Heart left ventricle (tissue), 16 donors: ENCODE measurements around the gene RBMS3. TPM values are rescaled to one million over a fixed set of nuclear protein-coding genes. Genes with fewer than 3 reads are reported as not detected.
"Not testable (repeated sequence)": the region's sequence is repeated elsewhere in the genome, so short reads cannot be mapped to it uniquely, and the experiment has no call there.

ENCODE experiments used
- ATAC-seq, 4 donors: fragments of 200-7000 bp; cut with Tn5 transposase; one replicate each; pipeline ENCODE4 v1.9.1; 2020 to 2022; ENCODE audit warnings: moderate library complexity in 4 of 4, mild to moderate bottlenecking in 3 of 4, moderate number of reproducible peaks in 1 of 4
- DNase-seq, 5 donors: peaks; one replicate each; pipeline ENCODE4 v3.0.0-alpha.2; 2020
- H3K27ac ChIP-seq, 12 donors: fragments of 200-600 bp; sonication (generic) in 4 of 12; one replicate each; pipeline versions ENCODE4 v1.5.0 to v1.8.0; 2016 to 2022; ENCODE audit warnings: mild to moderate bottlenecking in 2 of 12
- H3K27me3 ChIP-seq, 9 donors: fragments of 200-600 bp; sonication (generic) in 2 of 9; one replicate each; pipeline versions ENCODE4 v1.5.1 to v1.8.0; 2016 to 2022; ENCODE audit warnings: mild to moderate bottlenecking in 3 of 9
- H3K36me3 ChIP-seq, 9 donors: fragments of 200-600 bp; sonication (generic) in 2 of 9; one replicate each; pipeline versions ENCODE4 v1.5.0 to v1.8.0; 2018 to 2022; ENCODE audit warnings: mild to moderate bottlenecking in 2 of 9
- H3K4me1 ChIP-seq, 12 donors: fragments of 200-600 bp; sonication (generic) in 4 of 12; one replicate each; pipeline versions ENCODE4 v1.5.0 to v1.8.0; 2016 to 2022; ENCODE audit warnings: mild to moderate bottlenecking in 3 of 12
- H3K4me3 ChIP-seq, 12 donors: fragments of 200-600 bp; sonication (generic) in 4 of 12; one replicate each; pipeline versions ENCODE4 v1.5.0 to v1.8.0; 2017 to 2022; ENCODE audit warnings: mild to moderate bottlenecking in 9 of 12, moderate library complexity in 4 of 12
- H3K9me3 ChIP-seq, 12 donors: fragments of 200-600 bp; sonication (generic) in 4 of 12; one replicate each; pipeline versions ENCODE4 v1.5.0 to v1.8.0; 2016 to 2022; ENCODE audit warnings: mild to moderate bottlenecking in 1 of 12
- POLR2A ChIP-seq, 2 donors: fragments of 450-650 bp; IDR thresholded peaks; one replicate each; pipeline ENCODE4 v1.6.1; 2017; ENCODE audit warnings: antibody characterized with exemption in 2 of 2, mild to moderate bottlenecking in 2 of 2, moderate library complexity in 2 of 2
- WGBS, 4 donors: extraction: QIAGEN DNeasy Blood & Tissue Kit in 2 of 4; methylation state at CpG; one replicate each; pipeline versions ENCODE4 v1.1.5 to v1.1.7; 2013 to 2018; 5-methylcytosine and 5-hydroxymethylcytosine counted together
- intact Hi-C, 10 donors: fragments of 100-400 bp; cut with DNase I; formaldehyde crosslinking; loops; one replicate each; pipeline versions ENCODE4 v1.11.1 to v1.14.2; 2022
- polyA plus RNA-seq, 2 donors: library from polyadenylated mRNA; stranded (reverse); fragments of 200-250 nt; gene quantifications; one replicate each; pipeline ENCODE4 v1.2.3, GENCODE V29; 2013
- total RNA-seq, 9 donors: library from RNA; depleted of rRNA in 2 of 9; stranded (reverse); fragments of >200 nt in 2 of 9; fragmentation: NEBNext Ultra II Directional in 3 of 9; extraction: Animal tissue kit (Norgen Biotek cat#: 25700) in 3 of 9; gene quantifications; one replicate each; pipeline versions ENCODE4 v1.1.0 to v1.2.4, GENCODE V29; 2016 to 2023
- TF ChIP-seq, protein P1 (sequence below), 12 donors: fragments of 200-600 bp; sonication (generic) in 4 of 12; IDR thresholded peaks; one replicate each; pipeline versions ENCODE4 v1.5.0 to v1.8.0; 2018 to 2022; ENCODE audit warnings: antibody characterized with exemption in 12 of 12, mild to moderate bottlenecking in 5 of 12
- donor health status: ischemic (EF 13 %, LVEDD 7.1; RV severe dilation, severe dysfunction).
- donor health status: healthy with polysubstance abuse.
- donor health status: DM: no; HTN: yes; CAD: no.
- donor health status: DM: no; HTN: no; CAD: no.
- donor health status: ischemic (EF 25% LVEDD 6.9; RV normal size, moderate dysfunction).
- donor health status: ischemic (EF 25% LVEDD 5.7; RV mildly dilated, moderate dysfunction).
- donor health status: healthy.
- donor health status: DM: yes; HTN: yes; CAD: no.
- donor health status: ischemic (EF 35%, LVEDD 5.7; RV mildly dilated, moderate dysfunction).
- donor health status: nonischemic (EF 11% LVEDD 7.7; RV severe dilation, severe dysfunction).
- donor health status: DM: yes; HTN: yes; CAD: no.
- donor health status: PGD.
- donor health status: ischemic (EF 29% LVEDD 5.4; RV normal size, mild dysfunction).
- donor health status: nonischemic (EF 23%, LVEDD 6.1; RV moderate dilation, normal function).

The RBMS3 gene
- total and polyA plus RNA-seq, 11 donors, result 4.8 to 35.6 (median 26.1) TPM

DNA sequence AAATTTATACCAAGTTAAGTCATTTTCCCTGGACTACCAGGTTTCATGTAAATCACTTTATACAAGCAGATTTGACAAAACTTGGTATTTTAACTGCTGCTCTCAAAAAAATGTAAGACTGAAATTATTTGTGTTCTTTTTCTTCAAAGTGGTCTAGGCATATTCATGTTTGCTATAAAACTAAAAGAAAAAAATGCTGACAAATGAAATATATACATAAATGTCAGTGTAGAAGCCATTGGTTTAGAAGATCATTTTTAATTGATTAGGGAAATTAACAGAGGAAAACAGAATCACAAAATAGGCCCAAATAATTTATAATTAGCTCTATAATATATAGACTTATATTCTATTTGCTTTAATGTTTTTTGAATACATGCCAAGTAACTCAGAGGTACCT is 523.2 kb downstream of the RBMS3 start:
- H3K9me3 ChIP-seq, result no peaks in the 10 kb centered on the region
- no peak overlapping the region for H3K4me3 ChIP-seq
- intact Hi-C loops, result no loop called here
- H3K4me1 ChIP-seq, result peaks cover 0 to 11% (median 0%) of the 10 kb centered on the region in 12 donors
- H3K27me3 ChIP-seq, result no peaks in the 10 kb centered on the region
- H3K27ac ChIP-seq, result no peak overlapping the region
- DNase-seq (no peak), ATAC-seq (no peak)
- TF ChIP-seq, protein P1, sequence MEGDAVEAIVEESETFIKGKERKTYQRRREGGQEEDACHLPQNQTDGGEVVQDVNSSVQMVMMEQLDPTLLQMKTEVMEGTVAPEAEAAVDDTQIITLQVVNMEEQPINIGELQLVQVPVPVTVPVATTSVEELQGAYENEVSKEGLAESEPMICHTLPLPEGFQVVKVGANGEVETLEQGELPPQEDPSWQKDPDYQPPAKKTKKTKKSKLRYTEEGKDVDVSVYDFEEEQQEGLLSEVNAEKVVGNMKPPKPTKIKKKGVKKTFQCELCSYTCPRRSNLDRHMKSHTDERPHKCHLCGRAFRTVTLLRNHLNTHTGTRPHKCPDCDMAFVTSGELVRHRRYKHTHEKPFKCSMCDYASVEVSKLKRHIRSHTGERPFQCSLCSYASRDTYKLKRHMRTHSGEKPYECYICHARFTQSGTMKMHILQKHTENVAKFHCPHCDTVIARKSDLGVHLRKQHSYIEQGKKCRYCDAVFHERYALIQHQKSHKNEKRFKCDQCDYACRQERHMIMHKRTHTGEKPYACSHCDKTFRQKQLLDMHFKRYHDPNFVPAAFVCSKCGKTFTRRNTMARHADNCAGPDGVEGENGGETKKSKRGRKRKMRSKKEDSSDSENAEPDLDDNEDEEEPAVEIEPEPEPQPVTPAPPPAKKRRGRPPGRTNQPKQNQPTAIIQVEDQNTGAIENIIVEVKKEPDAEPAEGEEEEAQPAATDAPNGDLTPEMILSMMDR (IDR thresholded peaks at IDR 0.05), result no peak
- TF ChIP-seq POLR2A (IDR thresholded peaks at IDR 0.05), result no peak
- no peaks in the 10 kb centered on the region for H3K36me3 ChIP-seq

DNA sequence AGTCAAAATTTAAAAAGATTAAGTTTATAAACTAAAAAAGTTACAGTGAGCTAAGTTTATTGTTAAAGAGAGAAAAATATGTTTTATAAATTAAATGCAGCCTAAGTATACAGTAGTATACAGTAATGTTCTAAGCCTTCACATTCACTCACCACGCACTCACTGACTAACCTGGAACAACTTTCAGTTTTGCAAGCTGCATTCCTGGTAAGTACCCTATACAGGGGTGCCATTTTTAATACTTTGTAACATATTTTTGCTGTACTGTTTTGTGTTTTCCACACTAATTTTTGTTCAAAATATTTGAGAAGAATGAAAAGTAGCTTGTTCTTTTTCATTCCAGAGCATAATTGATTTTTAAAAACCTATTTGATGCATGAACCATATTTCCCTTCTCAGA is 524.9 kb downstream of the RBMS3 start:
- no peaks in the 10 kb centered on the region for H3K27me3 ChIP-seq
- H3K4me1 ChIP-seq, result peaks cover 0 to 11% (median 0%) of the 10 kb centered on the region in 12 donors
- WGBS, 4 donors, result 0 to 98% (median 47%) methylated on average over 1 of the region's 1 CpG
- ATAC-seq (no peak), DNase-seq (no peak)
- TF ChIP-seq, protein P1 (IDR thresholded peaks at IDR 0.05), result no peak
- TF ChIP-seq POLR2A (IDR thresholded peaks at IDR 0.05), result no peak
- H3K9me3 ChIP-seq, result no peaks in the 10 kb centered on the region
- no peak overlapping the region for H3K4me3 ChIP-seq
- H3K27ac ChIP-seq, result no peak overlapping the region
- H3K36me3 ChIP-seq, result no peaks in the 10 kb centered on the region
- intact Hi-C loops, result no loop called here

DNA sequence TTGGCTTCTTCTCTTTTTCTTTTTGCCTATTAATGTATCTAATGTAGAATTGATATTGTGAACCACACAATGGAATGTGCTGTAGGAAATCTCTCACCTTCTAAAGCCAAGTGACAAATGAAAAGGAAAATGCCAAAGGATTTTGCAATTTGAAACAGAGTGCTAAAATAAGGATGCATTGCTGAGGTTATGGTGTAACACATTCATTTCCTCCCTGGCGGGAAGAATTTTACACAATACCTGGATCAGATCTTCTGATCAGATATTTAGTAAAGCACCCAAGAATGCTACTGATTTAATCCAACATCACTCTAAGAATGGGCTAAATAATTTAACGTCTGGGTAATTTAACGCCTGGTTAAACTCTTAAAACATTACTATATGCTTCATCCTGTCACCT is 527.5 kb downstream of the RBMS3 start:
- WGBS, 4 donors, result 69 to 81% (median 80%) methylated on average over 3 of the region's 3 CpGs
- intact Hi-C loops, H3K27me3 ChIP-seq, H3K4me3 ChIP-seq, ATAC-seq, H3K27ac ChIP-seq, H3K9me3 ChIP-seq, DNase-seq, H3K36me3 ChIP-seq: not testable (repeated sequence)
- H3K4me1 ChIP-seq, result peaks cover 0 to 11% (median 0%) of the 10 kb centered on the region in 12 donors

DNA sequence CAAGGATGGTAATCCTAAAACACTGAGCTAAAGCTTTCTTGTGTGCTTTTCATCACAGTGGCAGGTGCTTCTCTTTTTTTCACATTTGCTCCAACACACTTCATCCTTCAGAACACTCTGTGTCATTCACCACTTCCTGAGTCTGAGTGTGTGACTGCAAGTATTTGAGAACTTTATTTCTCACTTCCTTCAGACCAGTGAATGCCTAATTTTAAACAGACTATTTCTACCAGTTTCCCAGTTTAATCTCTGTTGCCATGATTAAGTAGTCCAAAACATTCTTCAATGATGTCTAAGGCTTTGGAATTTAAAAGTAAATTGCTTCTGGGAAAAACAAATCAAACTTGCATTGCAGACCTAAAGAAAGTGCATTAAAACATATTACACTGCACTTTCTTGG is 541.2 kb downstream of the RBMS3 start:
- no peak overlapping the region for H3K4me3 ChIP-seq
- H3K9me3 ChIP-seq, result no peaks in the 10 kb centered on the region
- H3K4me1 ChIP-seq, result peaks cover 0 to 3% (median 0%) of the 10 kb centered on the region in 12 donors
- H3K27me3 ChIP-seq, result no peaks in the 10 kb centered on the region
- H3K27ac ChIP-seq, result no peak overlapping the region
- TF ChIP-seq POLR2A (IDR thresholded peaks at IDR 0.05), result no peak
- TF ChIP-seq, protein P1 (IDR thresholded peaks at IDR 0.05), result no peak
- intact Hi-C loops, result no loop called here
- peaks cover 0 to 7% (median 0%) of the 10 kb centered on the region in 9 donors for H3K36me3 ChIP-seq
- DNase-seq (no peak), ATAC-seq (no peak)

DNA sequence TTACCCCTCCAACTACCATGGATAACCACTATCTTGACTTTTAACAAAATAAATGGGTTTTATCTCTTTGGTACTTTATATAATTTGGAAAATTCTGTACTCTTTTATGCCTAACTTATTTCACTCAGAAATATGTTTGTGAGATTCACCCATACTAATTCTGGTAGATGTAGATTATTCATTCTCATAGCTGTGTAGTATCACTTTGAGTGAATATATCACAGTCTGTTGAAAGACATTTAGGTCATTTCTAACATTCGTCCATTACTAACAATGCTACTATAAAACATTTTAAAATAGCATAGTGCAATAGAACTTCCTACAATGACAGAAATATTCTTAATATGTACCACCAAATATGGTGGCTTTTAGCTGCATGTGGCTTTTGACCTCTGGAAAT is 542.4 kb downstream of the RBMS3 start:
- 88 to 94% (median 91%) methylated on average over 1 of the region's 1 CpG for WGBS, 4 donors
- Histone ChIP-seq H3K27me3 (no peaks in the 10 kb centered on the region), H3K9me3 (no peaks in the 10 kb centered on the region), H3K27ac (no peak overlapping the region), H3K4me1 (peaks cover 0 to 3% (median 0%) of the 10 kb centered on the region in 12 donors), H3K4me3 (no peak overlapping the region), H3K36me3 (peaks cover 0 to 7% (median 0%) of the 10 kb centered on the region in 9 donors)
- no peak for ATAC-seq
- DNase-seq, result no peak
- TF ChIP-seq POLR2A (IDR thresholded peaks at IDR 0.05), result no peak
- TF ChIP-seq, protein P1 (IDR thresholded peaks at IDR 0.05), result no peak
- intact Hi-C loops, result no loop called here
